NOMO-1 (cell line): ENCODE results near the gene ZYG11A.
"Not testable (repeated sequence)": the region's sequence is repeated elsewhere in the genome, so short reads cannot be mapped to it uniquely, and the experiment has no call there.

Experiments
- DNase-seq, 2 experiments: peaks; one replicate each; lab custom pipeline; 2025; ENCODE audit not compliant: unreplicated experiment in 2 of 2; lab: John Stamatoyannopoulos, UW

ZYG11A gene

DNA sequence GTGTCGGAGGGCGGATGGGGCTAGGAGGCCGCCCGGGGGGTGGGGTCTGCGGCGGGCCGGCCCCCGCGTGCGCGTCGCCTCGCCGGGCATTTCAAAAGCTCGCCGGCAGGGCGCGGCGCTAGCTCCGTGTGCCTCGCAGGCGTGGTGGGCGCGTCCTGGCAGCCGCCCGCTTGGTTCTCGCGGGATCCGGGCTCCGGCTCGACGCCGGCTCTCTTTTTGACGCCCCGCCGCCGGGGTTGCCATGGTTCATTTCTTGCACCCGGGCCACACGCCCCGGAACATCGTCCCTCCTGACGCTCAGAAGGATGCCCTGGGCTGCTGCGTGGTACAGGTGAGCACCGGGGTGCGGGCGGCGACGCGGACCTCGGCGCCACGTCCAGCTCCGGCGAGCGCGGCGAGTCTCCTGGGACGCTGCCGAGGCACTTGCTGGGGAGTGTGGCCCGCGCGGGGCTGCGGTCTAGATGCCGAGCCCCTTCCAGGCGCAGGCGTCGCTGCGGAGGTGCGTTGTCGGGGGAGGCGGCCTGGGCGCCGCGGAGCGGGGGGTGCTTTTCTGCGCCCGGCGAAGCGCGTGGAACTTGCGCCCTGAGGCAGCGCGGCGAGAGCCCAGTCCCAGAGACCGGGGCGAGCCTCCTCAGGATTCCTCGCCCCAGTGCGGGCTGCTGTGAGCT lies at the start of gene ZYG11A:
ZYG11A (plus strand) TSS at position 118 of the 668 bp plus-strand sequence; CDS start at position 242, 124 bp downstream.
- peak; percentile 53 to 75 for DNase-seq

DNA sequence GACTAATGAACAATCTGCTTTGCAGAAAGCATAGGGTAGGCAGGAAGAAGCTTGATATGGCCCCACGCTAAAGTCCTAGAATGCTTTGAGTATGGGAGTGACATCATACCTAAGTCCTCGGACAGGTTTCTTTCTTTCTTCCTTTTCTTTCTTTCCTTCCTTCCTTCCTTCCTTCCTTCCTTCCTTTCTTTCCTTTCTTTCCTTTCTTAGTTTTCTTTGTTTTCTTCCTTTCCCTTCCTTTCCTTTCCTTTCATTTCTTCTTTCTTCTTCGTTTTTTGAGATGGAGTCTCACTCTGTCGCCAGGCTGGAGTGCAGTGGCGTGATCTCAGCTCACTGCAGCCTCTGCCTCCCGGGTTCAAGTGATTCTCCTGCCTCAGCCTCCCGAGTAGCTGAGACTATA lies 48.8 kb upstream of the ZYG11A start:
- not testable (repeated sequence) for DNase-seq

DNA sequence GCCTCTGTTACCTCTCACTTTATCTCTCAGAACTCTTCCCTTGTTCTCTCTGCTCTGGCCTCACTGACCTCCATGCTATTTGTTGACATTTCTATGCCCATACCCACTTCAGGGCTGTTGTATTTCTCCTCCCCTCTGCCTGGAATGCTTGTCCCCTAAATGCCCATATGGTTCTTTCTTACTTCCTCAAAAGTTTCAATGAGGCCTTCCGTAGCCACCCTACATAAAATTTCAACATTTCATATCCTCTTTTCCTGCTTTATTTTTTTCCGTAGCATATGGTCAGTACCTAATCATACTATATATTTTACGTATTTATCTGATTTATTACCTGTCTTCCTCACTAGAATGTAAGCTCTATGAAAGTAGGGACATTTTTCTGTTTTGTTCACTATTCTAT lies 47.1 kb upstream of the ZYG11A start:
- DNase-seq = peak; percentile 37 to 44

DNA sequence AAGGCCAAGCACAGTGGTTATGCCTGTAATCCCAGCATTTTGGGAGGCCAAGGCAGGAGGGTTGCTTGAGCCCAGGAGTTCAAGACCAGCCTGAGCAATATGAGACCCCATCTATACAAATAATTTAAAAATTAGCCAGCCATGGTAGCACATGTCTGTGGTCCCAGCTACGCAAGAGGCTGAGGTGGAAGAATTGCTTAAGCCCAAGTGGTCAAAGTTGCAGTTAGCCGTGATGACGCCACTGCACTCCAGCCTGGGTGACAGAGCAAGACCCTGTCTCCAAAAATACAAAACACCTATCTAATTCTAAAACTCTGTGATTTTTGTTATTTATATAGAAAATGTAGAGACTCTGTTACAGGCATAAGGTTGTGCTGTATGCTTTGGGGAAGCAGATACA lies 44.2 kb upstream of the ZYG11A start:
- DNase-seq = no peak

DNA sequence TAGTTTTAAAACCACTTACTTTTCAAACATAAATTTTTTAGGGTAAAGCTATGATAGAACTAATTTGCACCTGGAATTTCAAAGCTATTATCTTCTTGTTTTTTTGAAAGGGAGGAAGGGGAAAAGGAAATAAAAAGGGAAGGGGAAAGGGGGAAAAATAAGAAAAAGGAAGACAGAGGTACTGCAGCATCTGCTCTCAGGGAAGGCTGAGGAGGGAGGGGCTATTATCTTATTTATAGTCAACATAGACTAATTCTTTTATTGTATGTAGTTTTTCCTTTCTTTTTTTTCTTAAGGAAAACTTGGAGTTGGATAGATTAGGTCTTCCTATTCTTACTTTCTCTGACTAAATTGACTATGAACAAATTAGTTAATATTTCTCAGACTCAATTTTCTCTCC lies 41.5 kb upstream of the ZYG11A start:
- DNase-seq = no peak

DNA sequence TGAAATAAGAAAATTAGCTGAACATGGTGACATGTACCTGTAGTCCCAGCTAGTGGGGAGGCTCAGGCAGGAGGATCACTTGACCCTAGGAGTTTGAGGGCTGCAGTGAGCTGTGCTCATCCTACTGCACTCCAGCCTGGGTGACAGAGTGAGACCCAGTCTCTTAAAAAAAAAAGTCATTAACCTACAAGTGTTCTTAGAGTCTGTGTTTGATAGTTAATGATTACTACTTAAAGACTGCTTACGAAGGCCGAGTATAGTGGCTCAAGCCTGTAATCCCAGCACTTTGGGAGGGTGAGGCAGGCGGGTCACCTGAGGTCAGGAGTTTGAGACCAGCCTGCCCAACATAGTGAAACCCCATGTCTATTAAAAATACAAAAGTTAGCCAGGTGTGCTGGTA lies 38.5 kb upstream of the ZYG11A start:
- not testable (repeated sequence) for DNase-seq

DNA sequence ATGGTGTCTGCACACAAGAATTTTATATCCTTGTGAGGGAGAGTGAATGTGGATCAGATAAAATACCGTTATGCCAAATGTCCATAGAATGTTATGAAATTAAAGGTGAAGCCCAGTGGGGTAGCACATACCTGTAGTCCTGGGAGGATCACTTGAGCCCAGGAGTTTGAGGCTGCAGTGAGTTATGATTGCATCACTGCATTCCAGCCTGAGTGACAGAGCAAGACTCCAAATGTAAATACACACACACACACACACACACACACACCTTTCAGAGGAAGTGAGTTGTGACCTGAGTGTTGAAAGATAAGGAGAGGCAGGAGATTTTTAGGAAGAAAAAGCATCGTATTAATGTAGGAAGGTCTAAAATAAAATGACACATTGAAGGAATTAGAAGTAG lies 28.1 kb upstream of the ZYG11A start:
- DNase-seq = no peak

DNA sequence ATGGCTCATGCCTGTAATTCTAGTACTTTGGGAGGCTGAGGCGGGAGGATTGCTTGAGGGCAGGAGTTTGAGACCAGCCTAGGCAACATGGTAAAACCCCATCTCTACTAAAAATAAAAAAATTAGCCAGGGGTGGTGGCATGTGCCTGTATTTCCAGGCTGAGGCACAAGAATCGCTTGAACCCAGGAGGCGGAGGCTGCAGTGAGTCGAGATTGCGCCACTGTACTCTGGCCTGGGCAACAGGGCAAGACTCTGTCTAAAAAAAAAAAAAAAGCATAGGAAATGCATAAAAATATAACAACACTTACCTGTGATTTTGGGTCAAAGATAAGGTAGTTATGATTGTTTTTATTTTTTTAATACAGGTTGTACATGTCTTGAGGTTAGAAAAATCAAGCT lies 21.7 kb upstream of the ZYG11A start:
- DNase-seq = not testable (repeated sequence)

DNA sequence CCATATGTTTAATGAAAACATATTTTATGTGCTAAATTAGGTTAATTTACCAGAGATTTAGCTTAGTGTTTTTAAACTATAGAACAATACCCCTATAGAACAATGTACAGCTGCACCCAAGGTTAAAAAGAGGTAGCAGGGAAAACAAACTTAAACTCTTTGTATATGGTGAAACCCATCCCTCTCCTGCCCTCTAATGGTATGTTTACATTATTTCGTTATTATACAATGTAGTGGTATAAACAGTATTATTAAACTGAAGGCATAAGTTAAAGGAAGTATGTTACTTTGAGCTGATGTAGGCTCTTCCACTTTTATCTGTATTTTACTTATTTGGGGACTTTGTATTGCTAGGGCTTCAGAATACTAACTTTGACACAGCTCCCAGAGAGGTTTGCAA lies 16.7 kb upstream of the ZYG11A start:
- DNase-seq = peak; percentile 9 to 20

DNA sequence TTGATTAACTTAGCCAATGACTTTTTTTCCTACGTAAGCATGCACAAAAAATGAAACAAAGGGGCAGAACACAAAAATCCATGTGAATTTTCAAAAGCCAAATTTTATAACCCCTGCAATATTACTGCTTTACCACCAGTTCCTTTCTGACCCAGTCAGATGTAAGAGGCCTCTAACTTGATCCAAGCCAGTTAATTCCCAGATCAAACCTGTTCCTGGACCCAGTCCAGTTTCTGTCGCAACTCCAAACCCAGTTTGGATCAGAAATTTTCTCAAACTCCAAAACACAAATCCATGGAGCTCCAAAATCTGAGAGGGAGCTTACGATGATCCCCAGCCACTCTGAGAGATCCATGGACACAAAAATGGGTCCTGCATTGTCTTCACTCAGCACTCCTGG lies 7.8 kb upstream of the ZYG11A start:
- DNase-seq = no peak

DNA sequence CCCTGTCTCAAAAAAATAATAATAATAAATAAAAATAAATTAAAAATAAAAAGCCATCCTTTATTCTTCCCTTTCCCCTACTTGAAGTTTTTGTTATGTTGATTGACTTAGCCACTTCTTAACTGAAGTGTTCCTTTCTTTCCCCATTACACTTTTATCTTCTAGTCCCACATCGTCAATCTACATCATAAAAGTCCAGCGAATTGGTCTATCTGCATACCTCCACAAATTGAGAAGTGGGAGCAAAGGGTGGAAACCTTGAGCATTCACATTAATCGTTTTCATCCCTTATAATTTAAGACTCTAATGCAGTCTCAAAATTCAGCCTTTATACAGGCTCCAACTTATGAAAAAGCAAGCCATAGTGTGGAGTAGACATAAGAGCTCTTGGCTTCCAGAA lies 6.5 kb upstream of the ZYG11A start:
- DNase-seq = no peak

DNA sequence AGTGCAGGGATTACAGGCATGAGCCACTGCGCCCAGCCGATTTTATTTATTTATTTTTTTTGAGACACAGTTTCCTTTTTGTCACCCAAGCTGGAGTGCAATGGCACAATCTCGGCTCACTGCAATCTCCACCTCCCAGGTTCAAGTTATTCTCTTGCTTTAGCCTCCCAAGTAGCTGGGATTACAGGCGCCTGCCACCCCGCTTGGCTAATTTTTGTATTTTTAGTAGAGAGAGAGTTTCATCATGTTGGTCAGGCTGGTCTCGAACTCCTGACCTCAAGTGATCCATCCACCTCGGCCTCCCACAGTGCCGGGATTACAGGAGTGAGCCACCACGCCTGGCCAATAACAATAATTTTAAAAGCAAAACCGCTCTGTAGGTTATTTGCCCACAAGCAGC lies 3.4 kb upstream of the ZYG11A start:
- not testable (repeated sequence) for DNase-seq

DNA sequence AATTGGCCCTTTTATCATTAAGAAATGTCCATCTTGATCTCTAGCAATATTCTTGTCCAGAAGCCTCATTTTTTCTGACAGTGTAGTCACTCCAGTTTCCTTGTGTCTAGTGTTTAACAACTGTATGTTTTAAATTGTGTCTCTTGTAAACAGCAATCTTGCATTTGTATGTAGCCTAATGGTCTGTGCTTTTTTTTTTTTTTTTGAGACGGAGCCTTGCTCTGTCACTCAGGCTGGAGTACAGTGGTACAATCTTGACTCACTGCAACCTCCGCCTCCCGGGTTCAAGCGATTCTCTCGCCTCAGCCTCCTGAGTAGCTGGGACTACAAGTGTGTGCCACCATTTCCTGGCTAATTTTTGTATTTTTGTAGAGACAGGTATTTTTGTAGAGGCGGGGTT lies 2.6 kb downstream of the ZYG11A start:
- DNase-seq = not testable (repeated sequence)

DNA sequence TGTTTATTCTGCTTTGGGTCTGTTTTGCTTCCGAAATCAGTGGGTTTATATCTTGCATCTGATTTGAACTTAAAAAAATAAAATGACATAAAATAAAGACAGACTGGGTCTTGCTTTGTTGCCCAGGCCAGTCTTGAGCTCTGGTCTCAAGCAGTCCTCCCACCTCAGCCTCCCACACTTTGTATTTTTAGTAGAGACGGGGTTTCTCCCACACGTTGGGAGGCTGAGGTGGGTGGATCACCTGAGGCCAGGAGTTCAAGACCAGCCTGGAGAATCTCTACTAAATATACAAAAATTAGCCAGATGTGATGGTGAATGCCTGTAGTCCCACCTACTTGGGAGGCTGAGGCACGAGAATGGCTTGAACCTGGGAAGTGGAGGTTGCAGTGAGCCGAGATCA lies 5.9 kb downstream of the ZYG11A start:
- no peak for DNase-seq

DNA sequence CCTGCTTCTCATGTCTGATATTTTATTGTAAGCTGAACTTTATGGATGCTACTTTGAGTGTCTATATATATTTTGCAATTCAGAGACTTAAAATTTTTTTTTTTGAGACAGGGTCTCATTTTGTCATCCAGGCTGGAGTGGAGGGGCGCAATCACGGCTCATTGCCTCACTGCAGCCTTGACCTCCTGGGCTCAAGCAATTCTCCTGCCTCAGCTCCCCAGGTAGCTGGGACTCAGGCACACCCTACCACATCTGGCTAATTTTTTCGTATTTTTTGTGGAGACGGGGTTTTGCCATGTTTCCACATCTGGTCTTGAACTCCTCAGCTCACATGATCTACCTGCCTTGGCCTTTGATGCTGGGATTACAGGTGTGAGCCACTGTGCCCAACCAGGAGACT lies 8.4 kb downstream of the ZYG11A start:
- DNase-seq = no peak

DNA sequence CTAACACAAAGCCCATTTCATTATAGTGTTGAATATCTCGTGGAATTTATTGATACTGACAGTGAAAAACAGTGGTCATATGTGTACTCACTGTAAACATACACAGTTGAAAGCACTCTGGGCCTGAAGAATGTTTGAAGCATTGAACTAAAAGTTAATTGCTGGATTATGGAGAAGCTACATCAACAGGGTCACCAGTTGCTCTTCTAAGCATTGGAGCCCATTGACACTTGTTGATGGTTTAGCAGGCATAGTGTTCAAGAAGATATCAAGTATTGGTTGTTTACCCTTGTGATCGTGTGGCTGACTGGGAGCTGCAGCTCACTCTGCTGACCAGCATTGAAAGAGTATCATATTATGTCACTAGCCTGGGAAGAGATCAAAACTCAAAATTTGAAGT lies 10.3 kb downstream of the ZYG11A start:
- DNase-seq = no peak

DNA sequence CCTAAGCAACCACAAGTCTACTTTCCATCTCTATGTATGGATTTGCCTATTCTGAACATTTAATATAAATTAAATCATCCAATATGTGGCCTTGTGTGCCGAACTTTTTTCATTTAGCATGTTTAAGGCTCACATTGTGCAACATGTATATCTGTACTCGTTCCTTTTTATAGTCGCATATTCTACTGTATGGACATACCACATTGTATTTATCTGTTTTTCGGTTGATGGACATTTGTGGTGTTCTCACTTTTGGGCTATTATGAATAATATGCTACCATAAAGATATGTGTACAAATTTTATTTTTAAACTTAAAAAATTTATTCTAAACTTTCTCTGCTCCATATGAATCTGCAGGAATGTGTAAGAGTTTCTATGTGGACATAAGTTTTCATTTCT lies 13.0 kb downstream of the ZYG11A start:
- DNase-seq = no peak

DNA sequence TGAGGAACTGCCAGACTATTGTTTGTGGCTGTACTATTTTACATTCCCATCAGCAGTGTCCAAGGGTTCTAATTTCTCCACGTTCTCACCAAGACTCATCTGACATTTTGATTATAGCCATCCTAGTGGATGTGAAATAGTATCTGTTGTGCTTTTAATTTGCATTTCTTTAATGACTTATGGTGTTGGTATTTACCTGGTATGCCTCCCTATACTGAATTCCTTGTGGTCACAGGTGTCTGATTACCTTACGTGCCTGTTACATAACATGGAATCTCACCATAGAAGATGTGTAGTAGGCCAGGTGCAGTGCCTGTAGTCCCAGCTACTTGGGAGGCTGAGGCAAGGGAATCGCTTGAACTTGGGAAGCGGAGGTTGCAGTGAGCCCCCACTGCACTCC lies 13.5 kb downstream of the ZYG11A start:
- no peak for DNase-seq

DNA sequence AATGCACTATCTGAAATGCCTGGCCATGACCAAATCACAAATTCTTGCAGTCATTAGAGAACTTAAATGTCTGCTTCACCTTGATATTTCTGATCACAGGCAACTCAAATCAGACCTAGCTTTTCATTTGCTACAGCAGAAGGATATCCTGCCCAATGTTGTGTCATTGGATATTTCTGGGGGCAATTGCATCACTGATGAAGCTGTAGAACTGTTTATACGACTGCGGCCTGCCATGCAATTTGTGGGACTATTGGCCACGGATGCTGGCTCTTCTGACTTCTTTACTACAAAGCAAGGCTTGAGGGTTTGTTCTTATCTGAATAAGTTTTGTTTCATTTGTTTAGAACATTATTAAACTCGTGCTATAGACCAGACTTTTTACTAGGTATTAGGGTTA lies 14.9 kb downstream of the ZYG11A start:
- DNase-seq = no peak

DNA sequence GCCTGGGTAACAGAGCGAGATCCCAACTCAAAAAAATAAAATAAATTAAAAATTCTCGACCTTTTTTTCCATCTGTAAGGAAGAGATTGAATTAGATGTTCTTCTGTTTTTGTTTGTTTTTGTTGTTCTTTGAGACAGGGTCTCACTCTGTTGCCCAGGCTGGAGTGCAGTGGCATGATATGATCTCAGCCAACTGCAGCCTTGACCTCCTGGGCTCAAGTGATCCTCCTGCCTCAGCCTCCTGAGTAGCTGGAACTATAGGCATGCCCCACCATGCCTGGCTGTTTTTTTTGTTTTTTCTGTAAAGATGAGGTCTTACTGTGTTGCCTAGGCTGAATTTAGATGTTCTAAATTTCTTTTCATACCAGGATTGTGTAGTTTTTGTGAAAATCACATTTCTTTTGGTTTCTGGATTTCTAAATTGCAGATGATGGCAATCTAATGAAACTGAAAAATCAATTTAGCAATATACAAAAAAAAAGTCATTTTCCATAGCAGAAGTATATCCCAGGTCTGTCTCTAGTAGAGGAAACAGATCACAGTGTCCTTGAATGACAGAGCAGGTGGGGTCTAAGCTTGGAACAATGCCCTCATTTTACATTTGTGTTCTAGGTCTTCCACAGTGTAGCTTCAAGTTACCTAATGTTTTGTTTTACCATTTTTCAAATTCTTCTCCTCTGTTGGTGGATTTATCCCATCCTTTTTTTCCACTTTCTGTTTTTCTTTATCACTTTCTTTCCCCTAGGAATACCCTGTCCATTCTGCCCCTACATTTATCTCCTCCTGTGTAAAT lies 20.3 kb downstream of the ZYG11A start:
- no peak for DNase-seq

DNA sequence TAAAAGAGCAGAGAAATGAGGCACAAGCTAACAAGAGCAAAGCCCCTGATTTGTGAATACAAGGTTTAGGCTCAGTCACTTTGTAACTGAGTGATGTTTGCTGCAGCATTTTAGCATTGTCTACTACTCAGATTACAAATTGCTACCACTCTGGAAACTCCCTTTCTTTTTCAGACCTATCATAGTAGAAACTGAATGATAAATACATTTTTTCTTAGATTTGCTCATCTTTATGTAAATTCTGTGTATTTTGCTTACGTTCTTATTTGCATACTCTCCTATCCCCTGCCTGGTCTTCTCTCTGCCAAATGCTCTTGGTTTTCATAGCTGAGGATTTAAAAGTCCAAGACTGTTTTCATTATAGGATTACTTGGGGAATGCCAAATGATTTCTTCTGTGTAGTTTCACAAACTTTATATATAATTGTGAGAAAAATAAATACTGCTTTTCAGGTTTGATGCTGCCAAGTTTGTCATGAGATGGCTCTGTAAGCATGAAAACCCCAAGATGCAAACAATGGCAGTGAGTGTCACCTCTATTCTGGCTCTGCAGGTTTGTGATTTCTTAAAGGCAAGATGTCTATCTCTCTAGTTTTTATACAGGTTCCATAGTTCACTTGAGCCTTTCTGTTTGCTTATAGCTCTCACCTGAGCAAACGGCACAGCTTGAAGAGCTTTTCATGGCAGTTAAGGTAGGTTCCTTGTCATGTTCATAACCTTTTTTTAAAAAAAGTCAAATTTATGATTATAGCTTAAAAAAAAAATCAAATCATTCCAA lies 24.7 kb downstream of the ZYG11A start:
- DNase-seq = no peak

DNA sequence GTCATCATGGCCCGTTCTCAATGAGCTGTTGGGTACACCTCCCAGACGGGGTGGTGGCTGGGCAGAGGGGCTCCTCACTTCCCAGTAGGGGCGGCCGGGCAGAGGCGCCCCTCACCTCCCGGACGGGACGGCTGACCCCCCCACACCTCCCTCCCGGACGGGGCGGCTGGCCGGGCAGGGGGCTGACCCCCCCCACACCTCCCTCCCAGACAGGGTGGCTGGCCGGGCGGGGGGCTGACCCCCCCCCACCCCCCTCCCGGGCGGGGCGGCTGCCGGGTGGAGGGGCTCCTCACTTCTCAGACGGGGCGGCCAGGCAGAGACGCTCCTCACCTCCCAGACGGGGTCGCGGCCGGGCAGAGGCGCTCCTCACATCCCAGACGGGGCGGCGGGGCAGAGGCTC lies 27.2 kb downstream of the ZYG11A start:
- not testable (repeated sequence) for DNase-seq
